Midbrain (tissue), 1 donor: ENCODE measurements around the gene LRRFIP1.
"Not testable (repeated sequence)": the region's sequence is repeated elsewhere in the genome, so short reads cannot be mapped to it uniquely, and the experiment has no call there.

ENCODE experiments used
- DNase-seq: peaks from one replicate; lab custom pipeline; 2025; lab: John Stamatoyannopoulos, UW

Gene LRRFIP1

GRCh38 chr2:237664151-237664550 is 36.8 kb downstream of the LRRFIP1 start:
- DNase-seq: no peak

GRCh38 chr2:237665713-237666143 is 38.3 kb downstream of the LRRFIP1 start:
- DNase-seq: no peak

GRCh38 chr2:237666606-237667005 is 39.2 kb downstream of the LRRFIP1 start:
- DNase-seq: no peak

- not testable (repeated sequence) for DNase-seq
Observed at GRCh38 chr2:237667050-237667576, 39.7 kb downstream of the LRRFIP1 start.

GRCh38 chr2:237667893-237668292 is 40.5 kb downstream of the LRRFIP1 start:
- DNase-seq: no peak

GRCh38 chr2:237668440-237668839 is 41.1 kb downstream of the LRRFIP1 start:
- no peak for DNase-seq

- no peak for DNase-seq
Observed at GRCh38 chr2:237669283-237669627, 41.9 kb downstream of the LRRFIP1 start.

GRCh38 chr2:237669628-237670392 is 42.4 kb downstream of the LRRFIP1 start:
- no peak for DNase-seq

- no peak for DNase-seq
Observed at GRCh38 chr2:237670641-237671040, 43.3 kb downstream of the LRRFIP1 start.

GRCh38 chr2:237671466-237672138 is 44.2 kb downstream of the LRRFIP1 start:
- no peak for DNase-seq

GRCh38 chr2:237672731-237673129 is 45.3 kb downstream of the LRRFIP1 start:
- DNase-seq: no peak

GRCh38 chr2:237673130-237674001 is 46.0 kb downstream of the LRRFIP1 start:
- peak; percentile 50 for DNase-seq

GRCh38 chr2:237674731-237675276 is 47.4 kb downstream of the LRRFIP1 start:
- DNase-seq: peak; percentile 64

- DNase-seq: no peak
Observed at GRCh38 chr2:237675316-237675715, 47.9 kb downstream of the LRRFIP1 start.

- DNase-seq: no peak
Observed at GRCh38 chr2:237680702-237681478, 53.5 kb downstream of the LRRFIP1 start.

GRCh38 chr2:237682151-237682550 is 54.8 kb downstream of the LRRFIP1 start:
- no peak for DNase-seq

- no peak for DNase-seq
Observed at GRCh38 chr2:237682856-237683670, 55.7 kb downstream of the LRRFIP1 start.

- no peak for DNase-seq
Observed at GRCh38 chr2:237685408-237685807, 58.0 kb downstream of the LRRFIP1 start.

- DNase-seq: no peak
Observed at GRCh38 chr2:237686659-237687136, 59.3 kb downstream of the LRRFIP1 start.

GRCh38 chr2:237688081-237688480 is 60.7 kb downstream of the LRRFIP1 start:
- no peak for DNase-seq
